Thymus (tissue), 11 donors: ENCODE data around the gene FILIP1L. TPM values are rescaled to one million over a fixed set of nuclear protein-coding genes. Genes with fewer than 3 reads are reported as not detected.
"Not testable (repeated sequence)": the region's sequence is repeated elsewhere in the genome, so short reads cannot be mapped to it uniquely, and the experiment has no call there.

Experiments used
- DNase-seq, 9 donors: peaks; one replicate each; pipeline ENCODE4 v3.0.0-alpha.2; 2013; ENCODE audit warnings: low spot score in 9 of 9, low read depth in 6 of 9, missing footprints in 1 of 9
- H3K27ac ChIP-seq, 2 donors: one replicate each; pipeline ENCODE4 v1.5.1; 2013; ENCODE audit warnings: control low read depth in 1 of 2, low read depth in 1 of 2, low read length in 1 of 2, mild to moderate bottlenecking in 1 of 2, moderate library complexity in 1 of 2
- H3K27me3 ChIP-seq, 2 donors: one replicate each; pipeline ENCODE4 v1.5.1; 2013; ENCODE audit warnings: low read length in 1 of 2; ENCODE audit not compliant: control insufficient read depth in 2 of 2, insufficient read depth in 1 of 2
- H3K36me3 ChIP-seq, 2 donors: one replicate each; pipeline ENCODE4 v1.5.1; 2013; ENCODE audit warnings: low read length in 1 of 2, mild to moderate bottlenecking in 1 of 2, moderate library complexity in 1 of 2; ENCODE audit not compliant: control insufficient read depth in 2 of 2, insufficient read depth in 2 of 2
- H3K4me1 ChIP-seq, 2 donors: one replicate each; pipeline ENCODE4 v1.5.1; 2013; ENCODE audit warnings: low read length in 2 of 2; ENCODE audit not compliant: control insufficient read depth in 2 of 2, insufficient read depth in 2 of 2
- H3K4me3 ChIP-seq, 2 donors: one replicate each; pipeline ENCODE4 v1.5.1; 2013; ENCODE audit warnings: low read length in 2 of 2, control low read depth in 1 of 2, mild to moderate bottlenecking in 1 of 2
- H3K9me3 ChIP-seq, 2 donors: one replicate each; pipeline ENCODE4 v1.5.1; 2013; ENCODE audit warnings: low read length in 1 of 2, mild to moderate bottlenecking in 1 of 2; ENCODE audit not compliant: control insufficient read depth in 2 of 2, insufficient read depth in 1 of 2
- WGBS: extraction: QIAGEN DNeasy Blood & Tissue Kit; methylation state at CpG from one replicate; pipeline ENCODE4 v1.1.7; 2013; 5-methylcytosine and 5-hydroxymethylcytosine counted together
- polyA plus RNA-seq: library from polyadenylated mRNA; stranded (reverse); fragments of 200-250 nt; gene quantifications from one replicate; pipeline ENCODE4 v1.2.3, GENCODE V29; 2013
- total RNA-seq: library from RNA; stranded (reverse); fragments of 120-200 nt; gene quantifications from one replicate; pipeline ENCODE4 v1.2.4, GENCODE V29; 2013
- donor health status: healthy.

The FILIP1L gene
- total and polyA plus RNA-seq, 2 donors = 6.6 to 15.5 TPM

GRCh38 chr3:100096866-100097265, 17.4 kb downstream of the FILIP1L start:
- 98% methylated on average over 2 of the region's 2 CpGs for WGBS
- Histone ChIP-seq H3K27me3 (no peaks in the 10 kb centered on the region), H3K4me3 (no peak overlapping the region), H3K36me3 (no peaks in the 10 kb centered on the region), H3K9me3 (no peaks in the 10 kb centered on the region), H3K4me1 (no peaks in the 10 kb centered on the region), H3K27ac (no peak overlapping the region)
- DNase-seq = no peak

GRCh38 chr3:100096286-100096685, 18.0 kb downstream of the FILIP1L start:
- not testable (repeated sequence) for H3K4me3 ChIP-seq, H3K27ac ChIP-seq, H3K9me3 ChIP-seq, H3K36me3 ChIP-seq, DNase-seq, H3K27me3 ChIP-seq, H3K4me1 ChIP-seq
- 100% methylated on average over 1 of the region's 1 CpG for WGBS

GRCh38 chr3:100093831-100094230, 20.5 kb downstream of the FILIP1L start:
- no peak for DNase-seq
- H3K9me3 ChIP-seq = no peaks in the 10 kb centered on the region
- no peaks in the 10 kb centered on the region for H3K27me3 ChIP-seq
- H3K36me3 ChIP-seq = no peaks in the 10 kb centered on the region
- H3K4me1 ChIP-seq = peaks cover 0 to 4% of the 10 kb centered on the region in 2 donors
- H3K27ac ChIP-seq = no peak overlapping the region
- 99% methylated on average over 1 of the region's 1 CpG for WGBS
- no peak overlapping the region for H3K4me3 ChIP-seq

- no peaks in the 10 kb centered on the region for H3K36me3 ChIP-seq
- peaks cover 0 to 4% of the 10 kb centered on the region in 2 donors for H3K4me1 ChIP-seq
- no peak for DNase-seq
- H3K9me3 ChIP-seq = no peaks in the 10 kb centered on the region
- no peak overlapping the region for H3K4me3 ChIP-seq
- H3K27ac ChIP-seq = no peak overlapping the region
- no peaks in the 10 kb centered on the region for H3K27me3 ChIP-seq
These were observed 23.7 kb downstream of the FILIP1L start for GRCh38 chr3:100090669-100091005.

GRCh38 chr3:100089812-100090668, 24.3 kb downstream of the FILIP1L start:
- no peak overlapping the region for H3K4me3 ChIP-seq
- no peaks in the 10 kb centered on the region for H3K27me3 ChIP-seq
- peaks cover 0 to 4% of the 10 kb centered on the region in 2 donors for H3K4me1 ChIP-seq
- no peak overlapping the region for H3K27ac ChIP-seq
- WGBS = 95% methylated on average over 7 of the region's 7 CpGs
- H3K9me3 ChIP-seq = no peaks in the 10 kb centered on the region
- no peak for DNase-seq
- H3K36me3 ChIP-seq = no peaks in the 10 kb centered on the region

- H3K4me3 ChIP-seq = no peak overlapping the region
- 97% methylated on average over 2 of the region's 2 CpGs for WGBS
- no peak for DNase-seq
- no peaks in the 10 kb centered on the region for H3K27me3 ChIP-seq
- H3K36me3 ChIP-seq = no peaks in the 10 kb centered on the region
- H3K9me3 ChIP-seq = no peaks in the 10 kb centered on the region
- H3K27ac ChIP-seq = no peak overlapping the region
- peaks cover 0 to 4% of the 10 kb centered on the region in 2 donors for H3K4me1 ChIP-seq
These were observed 25.4 kb downstream of the FILIP1L start for GRCh38 chr3:100088735-100089368.

GRCh38 chr3:100087198-100087597, 27.1 kb downstream of the FILIP1L start:
- no peak overlapping the region for H3K4me3 ChIP-seq
- H3K36me3 ChIP-seq = no peaks in the 10 kb centered on the region
- DNase-seq = no peak
- no peaks in the 10 kb centered on the region for H3K27me3 ChIP-seq
- peaks cover 0 to 4% of the 10 kb centered on the region in 2 donors for H3K4me1 ChIP-seq
- no peaks in the 10 kb centered on the region for H3K9me3 ChIP-seq
- no peak overlapping the region for H3K27ac ChIP-seq

- WGBS = 95% methylated on average over 1 of the region's 1 CpG
- no peak overlapping the region for H3K4me3 ChIP-seq
- H3K36me3 ChIP-seq = no peaks in the 10 kb centered on the region
- H3K27ac ChIP-seq = no peak overlapping the region
- H3K4me1 ChIP-seq = peaks cover 0 to 4% of the 10 kb centered on the region in 2 donors
- DNase-seq = no peak
- no peaks in the 10 kb centered on the region for H3K9me3 ChIP-seq
- no peaks in the 10 kb centered on the region for H3K27me3 ChIP-seq
These were observed 27.9 kb downstream of the FILIP1L start for GRCh38 chr3:100086401-100086800.

GRCh38 chr3:100084100-100084806, 30.0 kb downstream of the FILIP1L start:
- H3K4me3 ChIP-seq = no peak overlapping the region
- no peak for DNase-seq
- H3K4me1 ChIP-seq = no peaks in the 10 kb centered on the region
- H3K9me3 ChIP-seq = no peaks in the 10 kb centered on the region
- H3K36me3 ChIP-seq = no peaks in the 10 kb centered on the region
- no peak overlapping the region for H3K27ac ChIP-seq
- 69% methylated on average over 7 of the region's 7 CpGs for WGBS
- no peaks in the 10 kb centered on the region for H3K27me3 ChIP-seq
